Measurements from ENCODE around the gene CLCN1. TPM values are rescaled to one million over a fixed set of nuclear protein-coding genes. Genes with fewer than 3 reads are reported as not detected.

CLCN1 gene
- total and polyA plus RNA-seq, 5 experiments from 2014 or later = not detected

- peak overlapping the region in 3 of 10 donors; percentile 83 to 89 (median 87) for H3K27ac Mint-ChIP-seq
- peak overlapping the region in 1 of 10 donors; percentile 74 for H3K4me3 Mint-ChIP-seq
- peaks cover 19 to 34% (median 24%) of the 10 kb centered on the region in 4 donors for H3K4me1 Mint-ChIP-seq
- DNase-seq = no peak
- POLR2A ChIA-PET = interaction anchor here (1.2 to 7.2 kb wide), 6 partner anchors 8 to 120 kb away, joined by 4 to 184 read pairs (median 14); partner anchors contain the start of genes EPHA1, FAM131B and GSTK1
- no peaks in the 10 kb centered on the region for H3K9me3 Mint-ChIP-seq
- no peak for ATAC-seq
- peaks cover 0 to 13% (median 0%) of the 10 kb centered on the region in 3 donors for H3K36me3 Mint-ChIP-seq
- H3K27me3 Mint-ChIP-seq = no peaks in the 10 kb centered on the region
Observed at GRCh38 chr7:143382791-143383641, 67.1 kb downstream of the CLCN1 start.

GRCh38 chr7:143383642-143383957 lies 67.7 kb downstream of the CLCN1 start:
- peaks cover 15 to 28% (median 18%) of the 10 kb centered on the region in 4 donors for H3K4me1 Mint-ChIP-seq
- H3K36me3 Mint-ChIP-seq = peaks cover 0 to 13% (median 0%) of the 10 kb centered on the region in 3 donors
- H3K27ac Mint-ChIP-seq = no peak overlapping the region
- DNase-seq (no peak), ATAC-seq (no peak)
- no peaks in the 10 kb centered on the region for H3K27me3 Mint-ChIP-seq
- POLR2A ChIA-PET = interaction anchor here (0.9 to 7.2 kb wide), 11 partner anchors 8 to 575 kb away, joined by 3 to 184 read pairs (median 7); partner anchors contain the start of genes CASP2, EPHA1, FAM131B and GSTK1
- H3K9me3 Mint-ChIP-seq = no peaks in the 10 kb centered on the region
- peak overlapping the region in 1 of 10 donors; percentile 74 for H3K4me3 Mint-ChIP-seq

DNA sequence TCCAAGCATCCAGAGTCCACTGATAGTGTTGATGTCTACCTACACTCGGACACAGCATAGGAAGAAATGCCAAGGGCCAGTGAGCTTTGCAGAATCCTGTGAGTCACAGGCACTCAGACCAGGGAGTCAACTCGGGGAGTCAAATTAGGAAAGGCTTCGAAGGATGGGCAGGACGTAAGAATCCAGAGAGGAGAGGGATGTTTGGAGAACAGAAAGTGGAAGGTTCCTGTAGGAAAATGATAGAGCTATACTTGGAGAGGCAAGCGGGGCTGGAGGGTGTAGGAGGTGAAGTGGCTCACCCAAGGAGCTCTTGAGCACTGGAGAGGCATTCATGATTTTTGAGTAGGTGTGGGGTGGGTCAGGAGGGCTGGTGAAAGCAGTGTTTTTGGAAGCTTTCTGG lies 68.2 kb downstream of the CLCN1 start:
- DNase-seq = no peak
- POLR2A ChIA-PET = interaction anchor here (0.9 to 7.2 kb wide), 10 partner anchors 9 to 575 kb away, joined by 3 to 184 read pairs (median 8); partner anchors contain the start of genes CASP2, EPHA1 and GSTK1
- no peaks in the 10 kb centered on the region for H3K27me3 Mint-ChIP-seq
- no peaks in the 10 kb centered on the region for H3K9me3 Mint-ChIP-seq
- H3K36me3 Mint-ChIP-seq = peaks cover 0 to 17% (median 0%) of the 10 kb centered on the region in 3 donors
- no peak overlapping the region for H3K4me3 Mint-ChIP-seq
- H3K4me1 Mint-ChIP-seq = peaks cover 9 to 24% (median 15%) of the 10 kb centered on the region in 4 donors
- no peak overlapping the region for H3K27ac Mint-ChIP-seq
- no peak for ATAC-seq

GRCh38 chr7:143384661-143385631 lies 69.0 kb downstream of the CLCN1 start:
- no peak overlapping the region for H3K4me3 Mint-ChIP-seq
- ATAC-seq (no peak), DNase-seq (no peak)
- H3K9me3 Mint-ChIP-seq = no peaks in the 10 kb centered on the region
- POLR2A ChIA-PET = interaction anchor here (1.0 to 7.2 kb wide), 11 partner anchors 8 to 576 kb away, joined by 3 to 184 read pairs (median 8); partner anchors contain the start of genes EPHA1 and GSTK1
- H3K27me3 Mint-ChIP-seq = no peaks in the 10 kb centered on the region
- peaks cover 6 to 24% (median 15%) of the 10 kb centered on the region in 4 donors for H3K4me1 Mint-ChIP-seq
- H3K36me3 Mint-ChIP-seq = peaks cover 0 to 23% (median 0%) of the 10 kb centered on the region in 3 donors
- H3K27ac Mint-ChIP-seq = no peak overlapping the region

GRCh38 chr7:143385891-143386781 lies 70.2 kb downstream of the CLCN1 start:
- ATAC-seq (peak; percentile 42 to 58), DNase-seq (peak in 7 of 10 donors; percentile 26 to 66 (median 57))
- no peak overlapping the region for H3K4me3 Mint-ChIP-seq
- no peaks in the 10 kb centered on the region for H3K9me3 Mint-ChIP-seq
- POLR2A ChIA-PET = interaction anchor here (1.0 to 3.6 kb wide), 6 partner anchors 9 to 30 kb away, joined by 3 to 23 read pairs (median 10); partner anchors contain the start of gene EPHA1
- H3K27ac Mint-ChIP-seq = no peak overlapping the region
- no peaks in the 10 kb centered on the region for H3K27me3 Mint-ChIP-seq
- peaks cover 0 to 35% (median 0%) of the 10 kb centered on the region in 3 donors for H3K36me3 Mint-ChIP-seq
- peaks cover 9 to 26% (median 18%) of the 10 kb centered on the region in 4 donors for H3K4me1 Mint-ChIP-seq

DNA sequence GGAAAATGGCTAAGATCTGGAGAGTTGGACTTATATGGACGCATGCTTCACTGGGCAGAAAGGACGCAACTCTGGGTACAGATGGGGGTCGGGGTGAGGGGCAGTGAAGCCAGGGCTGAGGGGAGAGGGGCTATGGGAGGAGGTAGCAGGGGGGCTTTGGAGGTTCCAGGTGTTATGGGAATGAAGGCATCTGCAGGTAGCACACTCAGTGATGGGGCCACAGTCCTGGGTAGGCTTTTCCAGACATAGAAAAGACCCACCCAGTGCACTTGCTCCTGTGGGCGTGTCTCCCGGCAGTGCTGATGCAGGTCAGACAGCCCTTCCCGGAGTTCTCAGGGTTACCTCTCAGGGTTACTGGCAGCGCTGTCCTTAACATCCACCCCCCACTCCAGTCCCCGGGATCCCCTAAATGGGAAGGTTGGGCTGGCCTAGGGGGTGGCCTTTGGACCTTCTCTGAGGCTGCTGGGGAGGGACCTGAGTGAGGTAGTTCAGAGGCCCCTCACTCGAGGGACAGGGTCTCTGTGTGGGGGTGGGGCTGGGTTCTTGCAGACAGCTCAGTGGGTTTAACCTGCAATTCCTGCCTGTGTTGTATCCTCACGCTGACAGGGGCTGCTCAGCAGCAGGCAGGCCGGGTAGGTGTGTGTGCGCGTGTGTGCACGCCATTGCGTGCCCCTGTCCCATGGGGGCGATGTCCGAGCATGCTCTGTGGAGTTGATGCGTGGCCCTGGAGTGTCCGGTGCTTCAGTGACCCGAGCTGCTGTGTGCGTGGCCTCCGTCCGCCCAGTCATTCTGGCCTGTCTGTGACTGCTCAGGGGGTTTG lies 71.5 kb downstream of the CLCN1 start:
- Mint-ChIP-seq H3K36me3 (peaks cover 0 to 47% (median 0%) of the 10 kb centered on the region in 3 donors), H3K4me3 (no peak overlapping the region), H3K4me1 (peaks cover 9 to 26% (median 18%) of the 10 kb centered on the region in 4 donors), H3K27ac (peak overlapping the region in 8 of 10 donors; percentile 53 to 85 (median 68)), H3K27me3 (no peaks in the 10 kb centered on the region), H3K9me3 (no peaks in the 10 kb centered on the region)
- POLR2A ChIA-PET = interaction anchor here (0.8 to 11.9 kb wide), 5 partner anchors 8 to 107 kb away, joined by 3 to 91 read pairs (median 9); partner anchors contain the start of gene EPHA1
- no peak for DNase-seq
- ATAC-seq = no peak

DNA sequence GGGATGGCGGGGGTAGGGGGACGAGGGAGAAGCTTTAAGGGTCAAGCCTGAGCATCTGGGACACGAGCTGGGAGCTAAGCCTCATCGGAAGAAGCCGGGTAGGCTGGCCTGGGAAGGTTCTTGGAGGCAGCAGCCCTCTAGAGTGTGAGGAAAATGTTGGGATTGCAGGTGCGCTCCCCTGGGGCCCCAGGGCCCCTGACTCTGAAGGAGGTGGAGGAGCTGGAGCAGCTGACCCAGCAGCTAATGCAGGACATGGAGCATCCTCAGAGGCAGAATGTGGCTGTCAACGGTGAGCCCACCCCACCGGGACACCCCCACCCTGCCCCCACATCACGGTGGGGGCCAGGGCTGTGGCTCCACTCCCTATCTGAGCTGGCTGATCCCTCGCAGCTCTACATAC lies 72.1 kb downstream of the CLCN1 start:
- Mint-ChIP-seq H3K9me3 (no peaks in the 10 kb centered on the region), H3K4me3 (peak overlapping the region in 1 of 10 donors; percentile 13), H3K27me3 (no peaks in the 10 kb centered on the region), H3K27ac (peak overlapping the region in 9 of 10 donors; percentile 14 to 85 (median 64)), H3K36me3 (peaks cover 0 to 47% (median 0%) of the 10 kb centered on the region in 3 donors), H3K4me1 (peaks cover 6 to 27% (median 15%) of the 10 kb centered on the region in 4 donors)
- ATAC-seq = no peak
- DNase-seq = no peak
- POLR2A ChIA-PET = interaction anchor here (0.8 to 11.9 kb wide), 5 partner anchors 8 to 108 kb away, joined by 3 to 91 read pairs (median 9); partner anchors contain the start of gene EPHA1

DNA sequence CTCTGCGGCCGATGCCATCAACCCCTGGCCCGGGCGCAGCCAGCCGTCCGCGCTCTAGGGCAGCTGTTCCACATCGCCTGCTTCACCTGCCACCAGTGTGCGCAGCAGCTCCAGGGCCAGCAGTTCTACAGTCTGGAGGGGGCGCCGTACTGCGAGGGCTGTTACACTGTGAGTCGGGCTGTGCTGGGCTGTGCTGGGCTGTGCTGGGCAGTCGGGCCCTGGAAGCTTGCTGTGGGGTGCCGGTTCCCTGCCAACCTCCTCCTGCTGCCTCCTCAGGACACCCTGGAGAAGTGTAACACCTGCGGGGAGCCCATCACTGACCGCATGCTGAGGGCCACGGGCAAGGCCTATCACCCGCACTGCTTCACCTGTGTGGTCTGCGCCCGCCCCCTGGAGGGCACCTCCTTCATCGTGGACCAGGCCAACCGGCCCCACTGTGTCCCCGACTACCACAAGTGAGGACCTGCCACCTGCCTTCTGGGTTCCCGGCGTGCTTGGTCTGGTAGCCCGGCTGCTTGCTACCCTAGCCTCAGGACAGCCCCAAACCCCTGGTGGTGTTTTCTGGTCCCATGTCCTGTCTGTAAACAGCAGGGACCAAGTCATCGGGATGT lies 72.7 kb downstream of the CLCN1 start:
- Mint-ChIP-seq H3K27ac (peak overlapping the region in 7 of 10 donors; percentile 14 to 87 (median 49)), H3K27me3 (no peaks in the 10 kb centered on the region), H3K4me1 (peaks cover 5 to 28% (median 14%) of the 10 kb centered on the region in 4 donors), H3K4me3 (peak overlapping the region in 1 of 10 donors; percentile 13), H3K36me3 (peaks cover 0 to 51% (median 0%) of the 10 kb centered on the region in 3 donors), H3K9me3 (no peaks in the 10 kb centered on the region)
- DNase-seq (no peak), ATAC-seq (no peak)
- POLR2A ChIA-PET = interaction anchor here (0.8 to 11.9 kb wide), 5 partner anchors 9 to 109 kb away, joined by 3 to 91 read pairs (median 9); partner anchors contain the start of gene EPHA1

- H3K36me3 Mint-ChIP-seq = peaks cover 0 to 56% (median 0%) of the 10 kb centered on the region in 3 donors
- no peak overlapping the region for H3K4me3 Mint-ChIP-seq
- ATAC-seq (no peak), DNase-seq (no peak)
- no peaks in the 10 kb centered on the region for H3K9me3 Mint-ChIP-seq
- peak overlapping the region in 9 of 10 donors; percentile 60 to 92 (median 87) for H3K27ac Mint-ChIP-seq
- POLR2A ChIA-PET = interaction anchor here (1.0 to 11.9 kb wide), 4 partner anchors 10 to 34 kb away, joined by 3 to 91 read pairs (median 14); partner anchors contain the start of gene EPHA1
- H3K27me3 Mint-ChIP-seq = no peaks in the 10 kb centered on the region
- peaks cover 7 to 32% (median 18%) of the 10 kb centered on the region in 4 donors for H3K4me1 Mint-ChIP-seq
Observed at GRCh38 chr7:143389316-143390103, 73.6 kb downstream of the CLCN1 start.
